ENCODE results near the gene CHST3.
A peak's percentile ranks its signal among the peaks of the same experiment; 100 is the strongest.
"Not testable (repeated sequence)": the region's sequence is repeated elsewhere in the genome, so short reads cannot be mapped to it uniquely, and the experiment has no call there.

Gene CHST3, protein sequence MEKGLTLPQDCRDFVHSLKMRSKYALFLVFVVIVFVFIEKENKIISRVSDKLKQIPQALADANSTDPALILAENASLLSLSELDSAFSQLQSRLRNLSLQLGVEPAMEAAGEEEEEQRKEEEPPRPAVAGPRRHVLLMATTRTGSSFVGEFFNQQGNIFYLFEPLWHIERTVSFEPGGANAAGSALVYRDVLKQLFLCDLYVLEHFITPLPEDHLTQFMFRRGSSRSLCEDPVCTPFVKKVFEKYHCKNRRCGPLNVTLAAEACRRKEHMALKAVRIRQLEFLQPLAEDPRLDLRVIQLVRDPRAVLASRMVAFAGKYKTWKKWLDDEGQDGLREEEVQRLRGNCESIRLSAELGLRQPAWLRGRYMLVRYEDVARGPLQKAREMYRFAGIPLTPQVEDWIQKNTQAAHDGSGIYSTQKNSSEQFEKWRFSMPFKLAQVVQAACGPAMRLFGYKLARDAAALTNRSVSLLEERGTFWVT

DNA sequence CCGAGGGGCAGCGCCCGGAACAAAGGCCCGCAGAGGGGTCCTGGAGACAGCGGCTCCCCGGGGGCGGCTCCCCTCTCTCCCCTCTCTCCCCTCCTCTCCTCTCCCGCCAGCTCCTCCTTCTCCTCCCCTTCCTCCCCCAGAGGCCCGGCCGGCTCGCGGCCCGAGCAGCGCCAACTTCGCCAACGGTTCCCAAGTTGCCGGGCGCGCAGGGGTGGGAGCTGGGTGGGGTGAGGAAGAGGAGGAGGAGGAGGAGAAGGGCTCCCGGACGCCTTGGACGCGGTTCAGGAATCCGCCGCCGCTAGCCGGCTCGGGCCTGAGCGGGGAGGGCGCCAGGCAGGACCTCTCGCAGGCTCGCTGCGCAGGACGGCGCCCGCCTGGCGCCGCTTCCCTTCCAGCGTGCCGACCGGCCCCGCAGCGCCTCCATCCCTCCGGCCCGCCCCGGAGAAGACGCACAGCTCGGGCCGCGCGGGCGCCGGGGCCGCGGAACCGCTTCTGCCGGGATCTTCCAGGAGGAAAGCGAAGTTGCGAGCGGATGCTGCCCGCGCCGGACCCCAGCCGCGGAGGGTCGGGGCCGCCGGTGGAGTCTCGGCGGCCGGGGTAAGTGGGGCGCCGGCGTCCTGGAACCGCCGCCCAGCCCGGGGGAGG lies at the start of gene CHST3:
Gene CHST3, plus strand, starts transcription at position 298 of the 645 bp plus-strand sequence. CDS start 41,448 bp downstream, outside the sequence.
- peak within 1 kb of the TSS; percentile 81; the same call in 1 of the 2 replicates for H3K27ac ChIP-seq
- TF ChIP-seq, protein P1, sequence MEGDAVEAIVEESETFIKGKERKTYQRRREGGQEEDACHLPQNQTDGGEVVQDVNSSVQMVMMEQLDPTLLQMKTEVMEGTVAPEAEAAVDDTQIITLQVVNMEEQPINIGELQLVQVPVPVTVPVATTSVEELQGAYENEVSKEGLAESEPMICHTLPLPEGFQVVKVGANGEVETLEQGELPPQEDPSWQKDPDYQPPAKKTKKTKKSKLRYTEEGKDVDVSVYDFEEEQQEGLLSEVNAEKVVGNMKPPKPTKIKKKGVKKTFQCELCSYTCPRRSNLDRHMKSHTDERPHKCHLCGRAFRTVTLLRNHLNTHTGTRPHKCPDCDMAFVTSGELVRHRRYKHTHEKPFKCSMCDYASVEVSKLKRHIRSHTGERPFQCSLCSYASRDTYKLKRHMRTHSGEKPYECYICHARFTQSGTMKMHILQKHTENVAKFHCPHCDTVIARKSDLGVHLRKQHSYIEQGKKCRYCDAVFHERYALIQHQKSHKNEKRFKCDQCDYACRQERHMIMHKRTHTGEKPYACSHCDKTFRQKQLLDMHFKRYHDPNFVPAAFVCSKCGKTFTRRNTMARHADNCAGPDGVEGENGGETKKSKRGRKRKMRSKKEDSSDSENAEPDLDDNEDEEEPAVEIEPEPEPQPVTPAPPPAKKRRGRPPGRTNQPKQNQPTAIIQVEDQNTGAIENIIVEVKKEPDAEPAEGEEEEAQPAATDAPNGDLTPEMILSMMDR (conservative IDR thresholded peaks at IDR 0.05), result no peak

DNA sequence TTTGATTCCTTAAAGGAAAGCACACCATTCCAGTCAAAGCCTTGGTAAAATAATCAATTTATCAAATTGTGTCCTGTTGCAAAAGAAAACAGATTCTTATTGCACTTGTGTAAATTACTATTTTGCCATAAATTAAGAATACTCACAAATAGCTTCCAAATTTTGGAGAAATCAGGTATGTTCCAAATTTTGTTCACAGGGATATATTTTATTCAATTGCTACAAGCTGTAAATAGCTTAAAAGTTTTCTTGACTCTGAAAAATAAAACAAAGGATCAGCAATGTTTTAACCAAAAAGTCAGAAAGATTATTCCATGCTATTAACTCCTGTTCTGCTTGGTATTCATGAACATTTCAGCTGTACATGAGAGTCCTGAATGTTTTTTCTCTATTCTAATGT lies 47.4 kb upstream of the CHST3 start:
- H3K27ac ChIP-seq, result no peak overlapping the region
- TF ChIP-seq, protein P1 (conservative IDR thresholded peaks at IDR 0.05), result no peak

DNA sequence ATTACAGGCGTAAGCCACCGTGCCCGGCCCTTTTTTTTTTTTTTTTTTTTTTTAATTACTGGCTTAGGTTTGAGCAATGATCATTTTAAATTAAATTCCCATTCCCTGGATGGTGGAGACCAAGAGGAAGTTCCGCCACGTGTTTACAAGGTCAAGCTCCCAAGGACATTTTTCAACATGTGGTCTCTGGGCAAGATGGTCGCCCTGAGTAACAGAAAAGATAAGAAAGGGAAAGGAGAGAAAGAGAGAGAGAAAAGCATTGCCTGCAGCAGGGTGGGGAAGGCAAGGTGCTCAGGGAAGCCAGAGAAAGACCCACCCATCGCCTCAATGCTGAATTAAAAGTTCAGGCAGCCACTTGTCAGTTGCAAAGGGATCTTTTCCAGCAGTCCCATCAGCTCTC lies 45.2 kb upstream of the CHST3 start:
- H3K27ac ChIP-seq, result no peak overlapping the region
- TF ChIP-seq, protein P1 (conservative IDR thresholded peaks at IDR 0.05), result no peak

DNA sequence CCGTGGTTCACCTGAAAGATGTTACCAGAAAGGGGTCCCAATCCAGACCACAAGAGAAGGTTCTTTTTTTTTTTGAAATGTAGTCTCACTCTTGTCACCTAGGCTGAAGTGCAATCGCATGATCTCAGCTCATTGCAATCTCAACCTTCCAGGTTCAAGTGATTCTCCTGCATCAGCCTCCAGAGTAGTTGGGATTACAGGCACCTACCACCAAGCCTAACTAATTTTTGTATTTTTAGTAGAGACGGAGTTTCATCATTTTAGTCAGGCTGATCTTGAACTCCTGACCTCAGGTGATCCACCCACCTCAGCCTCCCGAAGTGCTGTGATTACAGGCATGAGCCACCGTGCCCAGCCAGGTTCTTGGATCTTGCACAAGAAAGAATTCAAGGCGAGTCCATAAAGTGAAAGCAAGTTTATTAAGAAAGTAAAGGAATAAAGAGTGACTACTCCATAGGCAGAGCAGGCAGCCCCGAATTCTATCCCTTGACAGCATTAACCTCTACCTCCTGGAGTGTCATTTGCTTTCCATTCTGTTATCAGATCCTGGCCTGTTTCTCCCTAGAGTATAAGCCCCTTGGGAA lies 44.1 kb upstream of the CHST3 start:
- H3K27ac ChIP-seq, result not testable (repeated sequence)

DNA sequence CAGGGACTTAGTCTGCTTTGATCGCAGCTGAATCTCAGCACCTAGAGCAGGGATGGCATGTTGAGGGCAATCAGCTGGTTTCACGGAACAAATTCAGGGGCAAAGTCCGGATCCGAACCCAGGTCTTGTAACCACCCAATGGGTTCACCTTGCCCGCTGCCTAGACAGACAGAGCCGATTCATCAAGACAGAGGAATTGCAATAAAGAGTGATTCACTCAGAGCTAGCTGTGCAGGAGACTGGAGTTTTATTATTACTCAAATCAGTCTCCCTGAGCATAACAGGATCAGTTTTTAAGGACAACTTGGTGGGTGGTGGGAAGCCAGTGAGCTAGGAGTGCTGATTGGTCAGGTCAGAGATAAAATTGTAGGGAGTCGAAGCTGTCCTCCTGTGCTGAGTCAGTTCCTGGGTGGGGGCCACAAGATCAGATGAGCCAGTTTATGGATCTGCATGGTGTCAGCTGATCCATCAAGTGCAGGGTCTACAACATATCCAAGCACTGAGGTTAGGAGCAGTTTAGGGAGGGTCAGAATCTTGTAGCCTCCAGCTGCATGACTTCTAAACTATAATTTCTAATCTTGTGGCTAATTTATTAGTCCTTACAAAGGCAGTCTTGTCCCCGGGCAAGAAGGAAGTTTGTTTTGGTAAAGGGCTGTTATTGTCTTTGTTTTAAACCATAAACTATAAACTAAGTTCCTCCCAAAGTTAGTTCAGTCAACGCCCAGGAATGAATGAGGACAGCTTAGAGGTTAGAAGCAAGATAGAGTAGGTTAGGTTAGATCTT lies 43.5 kb upstream of the CHST3 start:
- TF ChIP-seq, protein P1 (conservative IDR thresholded peaks at IDR 0.05), result no peak
- no peak overlapping the region for H3K27ac ChIP-seq

DNA sequence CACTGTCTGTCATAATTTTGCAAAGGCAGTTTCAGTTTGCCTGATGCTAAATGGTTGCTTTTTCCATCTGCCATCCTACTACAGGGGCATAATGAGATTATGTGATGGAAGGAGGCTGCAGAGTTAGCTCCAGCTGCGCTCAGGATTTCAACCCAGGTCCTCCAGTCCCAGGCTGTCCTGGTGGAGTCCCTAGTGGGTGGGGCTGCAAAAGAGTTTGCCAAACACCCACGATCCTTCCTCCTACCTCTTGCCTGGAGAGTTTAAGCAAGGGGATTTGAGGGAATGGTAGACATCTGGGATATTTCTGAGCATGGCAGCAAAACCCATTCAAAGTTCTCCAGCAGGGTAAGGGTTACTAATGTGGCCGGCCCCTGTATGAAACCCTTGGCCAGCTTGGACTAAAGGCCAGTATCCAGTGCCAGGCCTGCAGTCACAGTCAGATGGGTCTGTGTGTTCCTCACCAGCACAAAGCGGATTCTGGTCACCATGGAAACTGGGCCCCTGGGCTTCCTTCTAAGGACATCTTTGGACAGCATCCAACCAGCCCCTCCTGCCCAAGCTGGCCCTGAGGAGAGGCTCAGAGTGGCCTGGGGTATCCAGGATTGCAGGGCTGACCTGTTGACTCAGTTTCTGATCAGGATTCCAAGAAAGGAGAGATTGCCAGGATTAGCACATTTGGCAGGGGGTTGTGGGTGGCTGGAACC lies 42.7 kb upstream of the CHST3 start:
- no peak overlapping the region for H3K27ac ChIP-seq

More for the DNA sequence above, 42.7 kb upstream of the CHST3 start:
- TF ChIP-seq, protein P1 (conservative IDR thresholded peaks at IDR 0.05), result no peak

Measured in VCaP (cell line).